ENCODE data around the gene NRAP. TPM values are rescaled to one million over a fixed set of nuclear protein-coding genes. Genes with fewer than 3 reads are reported as not detected.
A peak's percentile ranks its signal among the peaks of the same experiment; 100 is the strongest.

NRAP gene
- total RNA-seq, 2 donors from 2014 or later = 290 to 327 TPM

GRCh38 chr10:113549856-113550255 lies 114.0 kb downstream of the NRAP start:
- intact Hi-C loops (cut with DNase I) = no loop called here
- DNase-seq (no peak), ATAC-seq (no peak)

GRCh38 chr10:113547426-113547825 lies 116.4 kb downstream of the NRAP start:
- no peak for DNase-seq
- intact Hi-C loops (cut with DNase I) = no loop called here
- ATAC-seq = no peak

GRCh38 chr10:113544392-113544791 lies 119.4 kb downstream of the NRAP start:
- no peak for DNase-seq
- intact Hi-C loops (cut with DNase I) = no loop called here
- ATAC-seq = no peak

- no peak for DNase-seq
- intact Hi-C loops (cut with DNase I) = no loop called here
- no peak for ATAC-seq
Measured at GRCh38 chr10:113543107-113543955, 120.5 kb downstream of the NRAP start.

- ATAC-seq = peak; percentile 39 to 49
- intact Hi-C loops (cut with DNase I) = no loop called here
- DNase-seq = no peak
Measured at GRCh38 chr10:113541549-113541927, 122.3 kb downstream of the NRAP start.

- intact Hi-C loops (cut with DNase I) = no loop called here
- DNase-seq = no peak
- peak in 1 of 2 donors; percentile 71 for ATAC-seq
Measured at GRCh38 chr10:113540845-113541548, 122.8 kb downstream of the NRAP start.

- DNase-seq = peak; percentile 33
- ATAC-seq = peak in 1 of 2 donors; percentile 89
- intact Hi-C loops (cut with DNase I) = no loop called here
Measured at GRCh38 chr10:113539789-113540188, 124.1 kb downstream of the NRAP start.

Other genes starting within 250 kb of the NRAP start
- gene HABP2, start 111.0 kb downstream of the NRAP start, total RNA-seq = not detected
- 10 to 100 TPM; 14.3 to 18.3 TPM for gene CASP7, start 15.9 kb upstream of the NRAP start, total RNA-seq
- gene PLEKHS1, start 87.6 kb upstream of the NRAP start, total RNA-seq = not detected
- gene DCLRE1A, start 190.0 kb upstream of the NRAP start, total RNA-seq = 1 to 10 TPM; 4.8 to 5.3 TPM
- gene NHLRC2, start 190.6 kb upstream of the NRAP start, total RNA-seq = 10 to 100 TPM; 55.5 to 67.5 TPM

Data from left cardiac atrium (tissue), 4 donors.